HG03280 (cell line): Measurements from ENCODE around the gene SH2D3A.
"Not testable (repeated sequence)": the region's sequence is repeated elsewhere in the genome, so short reads cannot be mapped to it uniquely, and the experiment has no call there.

ENCODE experiments used
- ATAC-seq: cut with Tn5 transposase; IDR thresholded peaks from one replicate; pipeline ENCODE4 v1.9.1; 2021; ENCODE audit warnings: mild to moderate bottlenecking, moderate library complexity; ENCODE audit not compliant: unreplicated experiment

Gene SH2D3A

GRCh38 chr19:6767357-6768235, at the start of gene SH2D3A:
Gene SH2D3A (minus strand): TSS chr19:6767435. CDS start chr19:6763748, 3,687 bp downstream.
- peak; percentile 75 for ATAC-seq

- ATAC-seq = no peak
Observed at GRCh38 chr19:6813659-6814058, 46.4 kb upstream of the SH2D3A start.

- no peak for ATAC-seq
Observed at GRCh38 chr19:6812612-6813011, 45.4 kb upstream of the SH2D3A start.

GRCh38 chr19:6811906-6812305, 44.7 kb upstream of the SH2D3A start:
- ATAC-seq = no peak

- no peak for ATAC-seq
Observed at GRCh38 chr19:6811378-6811777, 44.1 kb upstream of the SH2D3A start.

- no peak for ATAC-seq
Observed at GRCh38 chr19:6809262-6809661, 42.0 kb upstream of the SH2D3A start.

- no peak for ATAC-seq
Observed at GRCh38 chr19:6808494-6808893, 41.3 kb upstream of the SH2D3A start.

GRCh38 chr19:6807291-6807690, 40.1 kb upstream of the SH2D3A start:
- no peak for ATAC-seq

- no peak for ATAC-seq
Observed at GRCh38 chr19:6806488-6806887, 39.3 kb upstream of the SH2D3A start.

- ATAC-seq = no peak
Observed at GRCh38 chr19:6803036-6803404, 35.8 kb upstream of the SH2D3A start.

- peak; percentile 48 for ATAC-seq
Observed at GRCh38 chr19:6802336-6803035, 35.3 kb upstream of the SH2D3A start.

GRCh38 chr19:6801485-6802086, 34.4 kb upstream of the SH2D3A start:
- peak; percentile 53 for ATAC-seq

GRCh38 chr19:6800991-6801484, 33.8 kb upstream of the SH2D3A start:
- no peak for ATAC-seq

- ATAC-seq = not testable (repeated sequence)
Observed at GRCh38 chr19:6800160-6800790, 33.0 kb upstream of the SH2D3A start.

GRCh38 chr19:6797646-6798045, 30.4 kb upstream of the SH2D3A start:
- ATAC-seq = no peak

- no peak for ATAC-seq
Observed at GRCh38 chr19:6796278-6796677, 29.0 kb upstream of the SH2D3A start.

- no peak for ATAC-seq
Observed at GRCh38 chr19:6794686-6795431, 27.6 kb upstream of the SH2D3A start.

- ATAC-seq = no peak
Observed at GRCh38 chr19:6793973-6794372, 26.7 kb upstream of the SH2D3A start.

GRCh38 chr19:6793411-6793810, 26.2 kb upstream of the SH2D3A start:
- ATAC-seq = no peak

- ATAC-seq = no peak
Observed at GRCh38 chr19:6791237-6791636, 24.0 kb upstream of the SH2D3A start.
